H1 (cell line): ENCODE measurements around the gene NARS2. TPM values are rescaled to one million over a fixed set of nuclear protein-coding genes. Genes with fewer than 3 reads are reported as not detected.

Experiments used
- CTCF ChIA-PET: fragments of 300-600 bp; sonication (Branson Sonifier 250); formaldehyde crosslinking; loops from one replicate; lab custom pipeline; 2021; ENCODE audit not compliant: partially characterized antibody; lab: Charles Lee
- POLR2A ChIA-PET: fragments of 300-600 bp; sonication (Branson Sonifier 250); formaldehyde crosslinking; loops from one replicate; lab custom pipeline; 2021; ENCODE audit warnings: inconsistent platforms; ENCODE audit not compliant: partially characterized antibody; lab: Charles Lee
- DNase-seq, 2 experiments: peaks; one replicate each; pipeline versions ENCODE4 v3.0.0 to v3.0.0-alpha.2; 2010 to 2022; ENCODE audit warnings: low spot score in 2 of 2, low read depth in 1 of 2, mixed read lengths in 1 of 2
- FAIRE-seq: peaks from 2 replicates; lab custom pipeline; 2011; peaks lifted over from hg19 to GRCh38; lab: Jason Lieb, UNC
- H2AFZ ChIP-seq: 2 replicates; pipeline ENCODE4 v1.8.1; 2012; ENCODE audit warnings: low read length, inconsistent platforms
- H2AK5ac ChIP-seq: 2 replicates; pipeline ENCODE4 v1.6.1; 2013; ENCODE audit warnings: low read depth, low read length
- H2BK120ac ChIP-seq: replicated peaks from 2 replicates; pipeline ENCODE3; 2013; ENCODE audit warnings: low read depth, low read length, inconsistent platforms
- H2BK12ac ChIP-seq: 2 replicates; pipeline ENCODE4 v1.6.1; 2013; ENCODE audit warnings: low read depth, low read length
- H2BK15ac ChIP-seq: 2 replicates; pipeline ENCODE4 v1.6.1; 2013; ENCODE audit warnings: low read length
- H2BK20ac ChIP-seq: 2 replicates; pipeline ENCODE4 v1.6.1; 2013; ENCODE audit warnings: low read length
- H2BK5ac ChIP-seq: 2 replicates; pipeline ENCODE4 v1.6.1; 2013; ENCODE audit warnings: low read depth, low read length
- H3K14ac ChIP-seq: 2 replicates; pipeline ENCODE4 v1.6.1; 2013; ENCODE audit warnings: inconsistent platforms; ENCODE audit not compliant: insufficient read length
- H3K18ac ChIP-seq: 2 replicates; pipeline ENCODE4 v1.6.1; 2013; ENCODE audit warnings: low read length; ENCODE audit errors: extremely low read depth
- H3K23ac ChIP-seq: 2 replicates; pipeline ENCODE4 v1.6.1; 2013; ENCODE audit warnings: inconsistent platforms; ENCODE audit not compliant: insufficient read length
- H3K23me2 ChIP-seq: 2 replicates; pipeline ENCODE4 v1.6.1; 2013; ENCODE audit warnings: low read depth, low read length
- H3K27ac ChIP-seq: 2 replicates; pipeline ENCODE4 v1.6.1; 2011; ENCODE audit warnings: low read depth, low read length, inconsistent platforms
- H3K27me3 ChIP-seq, 4 experiments: replicated peaks in 1 of 4; 1 replicate in 1 of 4; 2 replicates in 3 of 4; pipeline versions ENCODE4 v1.6.1 to v1.8.1; 2011 to 2013; ENCODE audit warnings: low read length in 3 of 4, mild to moderate bottlenecking in 3 of 4, inconsistent platforms in 2 of 4, mixed read lengths in 2 of 4, moderate library complexity in 1 of 4; ENCODE audit not compliant: control insufficient read depth in 3 of 4, insufficient read depth in 3 of 4; ENCODE audit errors: extremely low read depth in 1 of 4
- H3K36me3 ChIP-seq, 4 experiments: 2 replicates each; pipeline versions ENCODE4 v1.6.1 to v1.8.1; 2011 to 2013; ENCODE audit warnings: mild to moderate bottlenecking in 4 of 4, low read length in 3 of 4, moderate library complexity in 2 of 4, control low read depth in 1 of 4, inconsistent platforms in 1 of 4; ENCODE audit not compliant: insufficient read depth in 4 of 4, control insufficient read depth in 2 of 4
- H3K4ac ChIP-seq: replicated peaks from 2 replicates; pipeline ENCODE3; 2013; ENCODE audit warnings: low read length, low read depth, mixed read lengths, inconsistent platforms; ENCODE audit not compliant: insufficient read length
- H3K4me1 ChIP-seq, 4 experiments: replicated peaks in 1 of 4; 1 replicate in 1 of 4; 2 replicates in 3 of 4; pipeline versions ENCODE4 v1.6.1 to v1.8.1; 2011 to 2013; ENCODE audit warnings: low read length in 3 of 4, inconsistent platforms in 2 of 4, mixed read lengths in 1 of 4; ENCODE audit not compliant: insufficient read depth in 4 of 4, control insufficient read depth in 3 of 4
- H3K4me2 ChIP-seq, 2 experiments: 2 replicates each; pipeline versions ENCODE4 v1.6.1 to v1.8.1; 2011 to 2013; ENCODE audit warnings: low read depth in 2 of 2, low read length in 2 of 2, control low read depth in 1 of 2, inconsistent platforms in 1 of 2, mild to moderate bottlenecking in 1 of 2; ENCODE audit not compliant: insufficient read depth in 1 of 2
- H3K4me3 ChIP-seq, 4 experiments: fragments of 200-600, 300-600 bp in 1 of 4; sonication (generic), shearing (Covaris generic), sonication (Bioruptor Twin) in 1 of 4; 2 replicates each; pipeline versions ENCODE4 v1.5.1 to v1.8.1; 2011 to 2016; ENCODE audit warnings: low read length in 4 of 4, low read depth in 3 of 4, control low read depth in 2 of 4, inconsistent platforms in 2 of 4, mild to moderate bottlenecking in 2 of 4, mixed read lengths in 1 of 4, moderate library complexity in 1 of 4; ENCODE audit not compliant: insufficient read depth in 2 of 4; ENCODE audit errors: extremely low read depth in 1 of 4
- H3K56ac ChIP-seq: replicated peaks from 2 replicates; pipeline ENCODE3; 2013; ENCODE audit warnings: low read depth, mild to moderate bottlenecking, mixed read lengths, low read length, inconsistent platforms; ENCODE audit not compliant: insufficient read length
- H3K79me1 ChIP-seq: 2 replicates; pipeline ENCODE4 v1.6.1; 2013; ENCODE audit warnings: low read depth, low read length, control low read depth
- H3K79me2 ChIP-seq, 2 experiments: 2 replicates each; pipeline versions ENCODE4 v1.6.1 to v1.8.1; 2012 to 2013; ENCODE audit warnings: low read length in 2 of 2, mild to moderate bottlenecking in 2 of 2, inconsistent platforms in 1 of 2; ENCODE audit not compliant: insufficient read depth in 2 of 2, control insufficient read depth in 1 of 2
- H3K9ac ChIP-seq, 4 experiments: replicated peaks in 1 of 4; 1 replicate in 1 of 4; 2 replicates in 3 of 4; pipeline versions ENCODE4 v1.6.1 to v1.8.1; 2011 to 2013; ENCODE audit warnings: low read depth in 3 of 4, low read length in 3 of 4, control low read depth in 2 of 4, mild to moderate bottlenecking in 2 of 4, moderate library complexity in 2 of 4, inconsistent platforms in 1 of 4; ENCODE audit errors: extremely low read depth in 1 of 4
- H3K9me3 ChIP-seq, 2 experiments: 2 replicates each; pipeline versions ENCODE4 v1.6.1 to v1.8.1; 2012 to 2013; ENCODE audit warnings: mild to moderate bottlenecking in 2 of 2, moderate library complexity in 2 of 2, control low read depth in 1 of 2, inconsistent platforms in 1 of 2, low read depth in 1 of 2, low read length in 1 of 2, mixed read lengths in 1 of 2; ENCODE audit not compliant: insufficient read depth in 2 of 2
- H4K20me1 ChIP-seq, 2 experiments: replicated peaks in 1 of 2; 2 replicates each; pipeline versions ENCODE3 to v1.8.1; 2011 to 2013; ENCODE audit warnings: inconsistent platforms in 2 of 2, low read length in 2 of 2, mild to moderate bottlenecking in 1 of 2; ENCODE audit not compliant: insufficient read depth in 2 of 2, control insufficient read depth in 1 of 2
- H4K5ac ChIP-seq: 2 replicates; pipeline ENCODE4 v1.6.1; 2013; ENCODE audit warnings: low read length, low read depth, mixed read lengths, inconsistent platforms; ENCODE audit not compliant: insufficient read length
- H4K8ac ChIP-seq: 2 replicates; pipeline ENCODE4 v1.8.0; 2013; ENCODE audit warnings: mild to moderate bottlenecking, moderate library complexity, low read length, inconsistent platforms; ENCODE audit not compliant: insufficient read depth; ENCODE audit errors: extremely low read depth
- H4K91ac ChIP-seq: replicated peaks from 2 replicates; pipeline ENCODE3; 2013; ENCODE audit warnings: low read length, mixed read lengths, inconsistent platforms; ENCODE audit not compliant: insufficient read length
- FOSL1 ChIP-seq: IDR thresholded peaks from 2 replicates; pipeline ENCODE4 v1.6.1; 2011; ENCODE audit warnings: mild to moderate bottlenecking, low read depth, low read length, moderate library complexity; ENCODE audit not compliant: insufficient read depth
- KDM1A ChIP-seq: fragments of 200-600, 300-600 bp; sonication (generic); IDR thresholded peaks from 2 replicates; pipeline ENCODE4 v1.7.1; 2016; ENCODE audit warnings: mild to moderate bottlenecking, low read length, borderline replicate concordance
- SRF ChIP-seq: IDR thresholded peaks from 2 replicates; pipeline ENCODE4 v1.6.1; 2011; ENCODE audit warnings: mild to moderate bottlenecking, low read depth, low read length, moderate library complexity
- WGBS, 2 experiments: shearing (Covaris generic) in 1 of 2; methylation state at CpG; one replicate each; pipeline versions ENCODE4 v1.1.6 to v1.1.7; 2013 to 2015; ENCODE audit warnings: low lambda C conversion rate in 2 of 2, mixed read lengths in 2 of 2, inconsistent platforms in 1 of 2, low coverage in 1 of 2, missing lambda C conversion rate in 1 of 2; ENCODE audit not compliant: insufficient replicate concordance in 2 of 2, insufficient coverage in 1 of 2, insufficient read length in 1 of 2; ENCODE audit errors: extremely low coverage in 1 of 2, missing lambda C conversion rate in 1 of 2; 5-methylcytosine and 5-hydroxymethylcytosine counted together
- polyA plus RNA-seq, 7 experiments: library from polyadenylated mRNA; depleted of rRNA in 3 of 7; stranded (reverse) in 5 of 7; unstranded in 2 of 7; fragments of >200 nt in 5 of 7; fragments of 200-250 nt in 2 of 7; gene quantifications; 1 replicate in 5 of 7; 2 replicates in 1 of 7; 4 replicates in 1 of 7; pipeline versions ENCODE4 v1.2.1 to v1.2.3, GENCODE V29; 2011 to 2013; ENCODE audit warnings: missing spikeins in 2 of 7, mixed read lengths in 2 of 7
- total RNA-seq: library from RNA; stranded (reverse); fragmentation: NEBNext Ultra II Directional; extraction: Animal tissue kit (Norgen Biotek cat#: 25700); gene quantifications from 2 replicates; pipeline ENCODE4 v1.2.1, GENCODE V29; 2021
- TF ChIP-seq, protein P1 (sequence below): IDR thresholded peaks from 2 replicates; pipeline ENCODE4 v1.6.1; 2012; ENCODE audit warnings: inconsistent platforms

Gene NARS2
- total and polyA plus RNA-seq, 2 of the 8 experiments (the other 6 are each of a cell fraction or from before 2014, with no cell fraction given), result 26.2 to 51.6 TPM

DNA sequence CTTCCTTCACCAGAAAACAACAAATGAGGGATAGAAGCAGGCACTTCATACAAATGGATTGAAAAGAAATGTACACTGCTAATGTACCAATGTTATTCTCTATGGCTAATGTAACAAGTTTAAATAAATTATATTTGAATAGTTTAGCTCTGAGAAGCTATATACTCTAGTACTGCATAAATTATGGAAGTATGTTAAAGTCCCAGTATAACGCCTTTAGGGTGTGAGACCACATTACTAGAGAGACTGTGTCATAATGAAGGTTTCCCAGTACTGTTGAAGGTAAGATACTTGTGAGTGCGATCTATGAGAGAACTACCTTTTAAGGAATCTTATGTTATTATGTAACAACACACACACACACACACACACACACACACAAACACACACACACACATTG is 117.2 kb downstream of the NARS2 start:
- Histone ChIP-seq H3K56ac (no peak overlapping the region), H3K4me1 (no peaks in the 10 kb centered on the region), H2AK5ac (no peak overlapping the region), H3K9ac (no peak overlapping the region), H3K4me3 (no peak overlapping the region), H2BK15ac (no peak overlapping the region), H3K27ac (no peak overlapping the region), H3K79me2 (no peaks in the 10 kb centered on the region), H2BK12ac (no peak overlapping the region), H2BK5ac (no peak overlapping the region), H3K23ac (no peak overlapping the region), H2BK120ac (no peak overlapping the region), H3K9me3 (no peaks in the 10 kb centered on the region), H4K20me1 (no peaks in the 10 kb centered on the region), H3K4me2 (no peak overlapping the region), H4K91ac (no peak overlapping the region), H3K4ac (no peak overlapping the region), H3K18ac (no peak overlapping the region), H3K36me3 (peaks cover 0 to 13% (median 6%) of the 10 kb centered on the region in 4 experiments; a peak in 5 of 8 replicates), H2BK20ac (no peak overlapping the region), H4K5ac (no peak overlapping the region), H3K79me1 (no peaks in the 10 kb centered on the region), H4K8ac (no peak overlapping the region), H2AFZ (no peak overlapping the region), H3K23me2 (no peaks in the 10 kb centered on the region), H3K27me3 (no peaks in the 10 kb centered on the region), H3K14ac (no peak overlapping the region)
- POLR2A ChIA-PET, result no interaction called here
- 64% methylated on average over 2 of the region's 2 CpGs; no CpG with 5 or more reads in 1 of the 2 experiments for WGBS, 2 experiments
- DNase-seq (no peak), FAIRE-seq (no peak)
- CTCF ChIA-PET, result interaction anchor here (0.9 kb wide), 1 partner anchor 24 kb away, joined by 3 read pairs; no protein-coding TSS in a partner anchor
- TF ChIP-seq FOSL1, result no peak
- TF ChIP-seq, protein P1, sequence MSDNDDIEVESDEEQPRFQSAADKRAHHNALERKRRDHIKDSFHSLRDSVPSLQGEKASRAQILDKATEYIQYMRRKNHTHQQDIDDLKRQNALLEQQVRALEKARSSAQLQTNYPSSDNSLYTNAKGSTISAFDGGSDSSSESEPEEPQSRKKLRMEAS, result no peak
- TF ChIP-seq KDM1A, result no peak
- no peak for TF ChIP-seq SRF
